GM18861 (cell line): ENCODE results near the gene FBRSL1.
"Not testable (repeated sequence)": the region's sequence is repeated elsewhere in the genome, so short reads cannot be mapped to it uniquely, and the experiment has no call there.

ENCODE experiments used
- ATAC-seq: cut with Tn5 transposase; IDR thresholded peaks from one replicate; pipeline ENCODE4 v1.9.1; 2021; ENCODE audit not compliant: unreplicated experiment

FBRSL1 gene

DNA sequence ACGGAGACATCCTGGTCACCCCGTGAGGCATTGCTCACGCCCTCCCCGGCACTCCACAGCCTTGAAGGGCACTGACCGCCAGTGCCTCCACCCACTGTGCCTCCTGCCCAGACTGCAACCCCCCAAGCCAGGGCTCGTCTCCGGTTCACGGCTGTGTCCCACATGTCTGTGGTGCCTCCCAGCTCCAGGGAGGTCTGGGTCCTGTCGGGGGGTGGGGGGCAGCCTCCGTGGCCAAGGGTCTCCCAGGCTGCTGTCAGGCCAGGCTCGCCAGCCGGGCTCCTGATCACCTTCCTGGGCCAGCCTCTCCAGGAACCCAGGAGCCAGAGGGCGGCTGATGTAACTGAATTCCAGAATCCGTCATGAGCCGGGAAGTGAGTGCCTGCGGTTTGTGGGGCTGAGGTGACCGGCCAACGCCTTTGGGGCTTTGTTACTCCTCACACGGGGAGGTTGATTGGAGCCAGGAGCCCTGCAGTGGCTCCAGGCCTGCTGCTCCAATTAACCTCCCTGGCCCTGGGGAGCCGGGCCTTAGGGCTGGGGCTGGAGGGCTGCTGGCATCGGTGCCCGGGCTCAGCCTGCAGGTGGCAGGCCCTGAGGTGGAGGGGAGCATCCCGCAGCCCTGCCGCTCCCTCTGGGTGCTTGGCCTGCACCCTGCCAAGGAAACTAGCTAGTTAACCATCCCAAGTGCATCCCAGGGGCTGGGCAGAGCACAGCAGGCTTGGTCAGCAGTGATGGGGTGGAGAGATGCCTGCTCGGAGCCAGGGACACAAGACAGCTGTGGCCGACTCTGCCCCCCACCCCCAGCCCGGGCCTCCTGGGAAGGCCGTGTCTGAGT is 36.4 kb upstream of the FBRSL1 start:
- ATAC-seq: no peak

DNA sequence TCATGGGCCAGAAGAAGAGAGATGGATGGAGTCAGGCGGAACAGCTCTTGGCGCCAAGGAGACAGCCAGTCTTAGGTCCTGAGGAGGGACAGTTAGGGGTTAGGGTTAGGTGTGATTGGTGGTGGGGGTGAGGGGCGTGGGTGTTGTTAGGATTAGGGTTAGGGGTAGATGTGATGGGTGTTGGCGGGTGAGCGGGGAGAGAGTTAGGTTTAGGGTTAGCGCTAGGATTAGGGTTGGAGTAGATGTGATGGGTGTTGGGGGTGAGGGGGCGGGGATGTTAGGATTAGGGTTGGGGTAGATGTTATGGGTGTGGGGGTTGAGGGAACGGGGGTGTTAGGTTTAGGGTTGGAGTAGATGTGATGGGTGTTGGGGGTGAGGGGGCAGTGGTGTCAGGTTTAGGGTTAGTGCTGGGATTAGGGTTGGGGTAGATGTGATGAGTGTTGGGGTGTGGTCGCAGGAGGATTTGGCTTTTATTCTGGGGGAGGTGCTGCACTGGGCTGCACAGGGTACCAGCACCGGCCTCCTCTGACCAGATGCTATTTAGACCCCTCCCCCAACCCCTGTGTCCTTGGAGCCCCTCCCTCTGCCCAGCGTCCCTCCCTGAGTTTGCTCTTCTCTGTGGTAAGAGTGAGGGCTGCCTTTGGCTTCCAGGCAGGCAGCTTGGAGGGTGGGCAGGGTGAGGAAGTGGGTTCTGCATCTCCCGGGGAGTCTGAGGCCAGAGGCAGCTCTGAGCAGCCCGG is 35.6 kb upstream of the FBRSL1 start:
- ATAC-seq: no peak

DNA sequence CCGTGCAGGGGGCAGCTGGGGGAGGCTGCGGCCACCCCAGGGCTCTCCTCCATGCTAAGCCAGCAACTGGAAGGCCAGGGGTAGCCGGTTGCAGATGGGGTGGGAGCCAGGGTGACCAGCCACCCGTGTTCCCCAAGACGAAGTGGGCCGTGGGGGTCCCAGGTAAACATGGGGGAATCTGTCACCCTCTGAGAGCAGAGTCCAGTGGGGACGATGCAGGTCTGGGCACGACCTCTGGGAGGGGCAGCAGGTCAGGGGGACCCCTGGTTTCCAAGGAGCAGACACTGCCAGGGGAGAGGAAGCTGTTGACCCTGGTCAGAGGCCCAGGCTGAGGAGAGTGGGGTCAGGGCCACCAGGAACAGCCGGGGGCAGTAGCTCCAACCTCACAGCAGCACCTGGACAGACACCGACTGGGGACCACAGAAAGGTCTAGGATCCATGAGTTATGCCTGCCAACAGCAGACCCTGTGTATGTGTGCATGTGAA is 35.0 kb upstream of the FBRSL1 start:
- ATAC-seq: no peak

DNA sequence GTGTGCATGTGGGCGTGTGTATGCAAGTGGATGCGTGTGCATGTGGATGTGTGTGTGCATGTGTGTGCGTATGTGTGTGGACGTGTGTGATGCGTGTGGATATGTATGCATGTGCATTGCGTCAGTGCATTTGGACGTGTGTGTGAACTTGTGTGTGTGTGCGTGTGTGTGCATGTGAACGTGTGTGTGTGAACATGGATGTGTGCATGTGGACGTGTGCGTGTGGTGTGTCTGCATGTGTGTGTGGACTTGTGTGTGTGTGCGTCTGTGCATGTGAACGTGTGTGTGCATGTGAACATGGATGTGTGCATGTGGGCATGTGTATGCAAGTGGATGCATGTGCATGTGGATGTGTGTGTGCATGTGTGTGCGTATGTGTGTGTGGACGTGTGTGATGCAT is 34.4 kb upstream of the FBRSL1 start:
- no peak for ATAC-seq

DNA sequence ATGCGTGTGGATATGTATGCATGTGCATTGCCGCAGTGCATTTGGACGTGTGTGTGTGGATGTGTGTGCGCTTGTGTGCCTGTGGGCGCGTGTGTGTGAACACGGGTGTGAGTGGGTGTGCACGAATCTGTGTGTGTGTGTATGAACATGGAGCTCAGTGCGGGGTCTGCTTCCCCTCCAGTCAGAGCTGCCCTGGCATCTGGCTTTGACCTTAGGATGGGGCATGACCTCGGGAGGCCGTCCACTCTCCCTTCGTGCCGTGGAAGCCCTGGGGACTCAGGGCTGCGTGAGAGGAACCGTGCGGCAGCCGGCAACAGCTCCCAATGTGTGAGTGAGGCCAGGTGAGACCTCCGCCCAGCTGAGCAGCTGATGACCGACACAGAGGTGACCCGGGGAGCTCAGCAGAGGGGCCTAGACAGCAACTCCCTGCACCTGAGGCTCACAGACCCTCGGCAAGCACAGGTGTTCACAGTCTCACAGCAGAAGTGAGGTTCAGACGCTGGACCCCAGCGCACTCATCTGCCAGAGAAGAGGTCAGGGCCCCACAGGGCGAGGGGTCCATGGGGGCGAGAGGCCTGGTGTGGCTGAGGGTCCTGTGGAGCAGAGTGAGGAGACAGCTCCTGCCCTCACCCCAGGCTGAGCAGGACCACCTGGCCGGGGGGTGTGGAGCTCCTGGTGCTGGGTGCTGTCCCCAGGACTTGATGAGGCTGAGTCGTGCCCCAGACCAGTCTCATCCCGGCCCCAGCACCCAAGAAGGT is 33.6 kb upstream of the FBRSL1 start:
- no peak for ATAC-seq

DNA sequence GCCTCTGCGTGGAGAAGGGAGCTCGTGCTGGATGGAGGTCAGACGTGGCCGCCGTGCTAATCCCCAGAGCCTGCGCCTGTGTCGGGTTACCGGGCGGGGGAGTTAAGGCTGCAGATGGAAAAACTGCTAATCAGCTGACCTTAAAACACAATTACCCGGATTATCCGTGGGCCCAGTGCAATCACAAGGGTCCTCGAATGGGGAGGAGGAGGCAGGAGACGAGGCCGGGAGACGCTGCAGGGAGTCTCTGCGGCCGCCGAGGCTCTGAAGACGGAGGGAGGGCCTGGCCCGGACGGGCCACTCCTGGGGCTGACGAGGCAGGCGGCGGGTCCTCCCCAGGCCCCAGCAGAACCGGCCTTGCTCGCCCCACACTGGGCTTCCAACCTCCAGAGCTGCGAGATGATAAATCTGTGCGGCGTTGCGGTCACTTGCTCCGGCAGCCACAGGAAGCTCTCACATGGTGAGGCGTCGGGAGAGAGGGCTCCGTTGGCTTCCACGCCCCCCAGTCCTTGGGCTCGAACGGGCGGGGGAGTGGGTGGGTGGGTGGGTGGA is 32.9 kb upstream of the FBRSL1 start:
- no peak for ATAC-seq

DNA sequence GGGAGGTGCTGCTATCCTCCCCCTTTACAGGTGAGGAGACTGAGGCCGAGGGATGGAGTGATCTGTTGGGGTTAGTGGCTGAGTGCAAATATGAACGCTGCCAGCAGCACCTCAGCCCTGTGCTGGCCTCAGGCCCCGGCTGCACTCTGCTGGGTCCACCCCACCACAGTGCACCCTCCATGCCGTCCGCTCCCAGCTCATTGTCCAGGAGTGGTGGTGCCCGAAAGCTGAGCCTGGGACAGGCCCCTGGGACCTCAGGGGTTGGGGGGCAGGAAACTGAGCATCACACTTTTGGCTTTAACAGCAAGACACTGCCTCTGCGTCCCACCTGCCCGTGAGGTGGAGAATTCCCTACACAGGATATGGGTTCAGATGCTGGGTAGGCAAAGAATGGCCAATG is 31.5 kb upstream of the FBRSL1 start:
- no peak for ATAC-seq

DNA sequence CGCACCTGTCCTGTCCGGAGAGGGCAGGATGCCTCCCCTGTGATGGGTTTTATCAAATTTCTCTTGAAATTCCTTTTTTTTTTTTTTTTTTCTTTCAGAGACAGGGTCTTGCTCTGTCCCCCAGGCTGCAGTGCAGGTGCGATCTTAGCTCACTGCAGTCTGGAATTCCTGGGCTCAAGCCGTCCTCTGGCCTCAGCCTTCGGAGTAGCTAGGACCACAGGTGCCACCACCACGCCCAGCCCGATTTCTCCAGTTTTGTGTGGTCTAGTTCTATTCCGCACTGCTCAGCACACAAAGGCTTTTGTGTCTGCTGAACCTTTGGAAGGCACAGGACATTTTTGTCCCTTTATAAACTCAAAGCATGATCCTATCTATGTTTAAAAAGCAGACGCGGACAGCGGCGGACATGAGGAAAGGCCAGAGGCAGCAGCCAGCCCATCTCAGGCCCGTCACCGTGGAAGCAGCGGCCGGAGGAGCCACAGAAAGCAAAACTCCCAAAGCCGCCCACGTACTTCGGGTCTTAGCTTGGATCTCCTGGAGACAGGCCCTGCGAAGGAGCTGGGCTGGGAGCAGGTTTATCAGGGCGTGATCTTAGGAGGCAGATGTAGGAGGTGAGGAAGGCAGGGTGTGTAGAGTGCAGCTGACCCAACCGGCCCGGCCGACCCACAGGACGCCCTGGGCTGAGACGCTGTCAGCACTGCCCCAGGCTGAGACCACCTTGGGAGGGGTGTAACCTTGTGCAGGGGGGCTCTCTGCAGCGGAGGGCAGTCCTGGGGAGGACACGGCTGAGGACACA is 30.9 kb upstream of the FBRSL1 start:
- no peak for ATAC-seq

DNA sequence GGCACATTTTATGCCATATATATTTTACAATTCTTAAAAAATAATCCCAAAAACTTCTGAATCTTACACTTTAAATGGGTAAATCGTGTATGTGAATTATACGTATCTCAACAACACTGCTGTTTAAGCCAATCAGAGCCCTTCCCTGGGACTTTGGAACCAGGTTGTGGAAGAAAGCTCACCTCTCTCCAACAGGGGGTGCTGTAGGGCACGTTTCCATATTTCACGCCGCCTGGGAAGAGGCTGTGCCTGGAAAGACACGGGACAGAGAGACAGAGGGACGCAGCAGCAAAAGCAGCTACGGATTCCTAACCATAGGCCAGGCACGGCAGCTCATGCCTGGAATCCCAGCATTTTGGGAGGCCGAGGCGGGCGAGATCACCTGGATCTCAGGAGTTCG is 29.4 kb upstream of the FBRSL1 start:
- ATAC-seq: no peak

DNA sequence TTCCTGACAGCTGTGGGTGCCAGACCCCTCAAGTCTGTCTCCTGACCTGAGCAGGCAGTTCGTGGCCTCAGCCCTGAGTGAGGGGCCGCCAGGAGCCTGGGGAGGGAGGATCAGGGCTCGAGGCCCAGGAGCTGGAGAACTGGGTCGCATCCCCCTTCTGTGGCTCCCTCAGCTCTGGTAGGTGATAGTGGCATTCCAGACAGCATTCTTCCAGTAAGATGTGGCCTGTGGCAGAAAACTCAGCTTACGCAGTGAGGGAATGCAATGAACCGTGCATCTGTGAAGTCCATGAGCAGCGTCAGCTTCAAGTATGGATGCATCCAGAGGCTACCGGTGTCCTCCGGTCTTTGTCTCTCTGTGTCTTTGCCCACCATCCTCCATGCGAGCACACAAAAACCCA is 28.4 kb upstream of the FBRSL1 start:
- ATAC-seq: no peak

DNA sequence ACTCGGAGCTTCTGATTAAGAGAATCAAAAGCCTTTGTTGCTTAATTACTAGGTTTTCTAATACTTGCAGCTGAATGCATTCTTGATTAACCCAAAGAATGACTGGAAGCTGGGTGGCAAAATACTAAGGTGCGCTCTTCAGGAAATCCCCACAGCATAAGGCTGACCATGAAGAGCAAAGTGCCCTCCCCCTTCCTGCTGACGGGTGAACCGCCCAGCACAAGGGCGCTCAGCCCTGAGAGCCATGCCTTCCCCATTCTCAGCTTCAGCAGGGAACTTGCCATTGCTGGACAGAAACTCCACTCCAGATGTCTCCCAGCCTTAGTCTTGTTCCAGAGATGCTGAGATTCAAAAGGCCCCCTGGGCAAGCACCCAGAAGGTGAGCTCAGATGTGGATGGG is 27.2 kb upstream of the FBRSL1 start:
- no peak for ATAC-seq

DNA sequence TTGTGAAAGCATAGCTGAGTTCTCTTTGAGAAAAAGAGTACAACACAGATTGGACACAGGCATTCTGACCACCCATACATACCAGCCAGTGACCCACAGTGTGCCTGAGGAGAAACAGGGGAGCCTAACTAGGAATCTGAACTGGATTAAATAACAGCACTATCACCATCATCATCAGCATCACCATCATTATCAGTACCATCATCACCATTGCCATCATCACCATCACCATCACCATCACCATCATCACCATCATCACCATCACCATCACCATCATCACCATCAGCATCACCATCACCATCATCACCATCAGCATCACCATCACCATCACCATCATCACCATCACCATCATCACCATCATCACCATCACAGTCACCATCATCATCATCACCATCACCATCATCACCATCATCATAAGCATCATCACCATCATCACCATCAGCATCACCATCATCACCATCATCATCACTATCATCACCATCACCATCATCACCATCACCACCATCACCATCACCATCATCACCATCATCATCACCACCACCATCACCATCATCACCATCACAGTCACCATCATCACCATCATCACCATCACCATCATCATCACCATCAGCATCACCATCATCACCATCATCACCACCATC is 26.5 kb upstream of the FBRSL1 start:
- not testable (repeated sequence) for ATAC-seq

DNA sequence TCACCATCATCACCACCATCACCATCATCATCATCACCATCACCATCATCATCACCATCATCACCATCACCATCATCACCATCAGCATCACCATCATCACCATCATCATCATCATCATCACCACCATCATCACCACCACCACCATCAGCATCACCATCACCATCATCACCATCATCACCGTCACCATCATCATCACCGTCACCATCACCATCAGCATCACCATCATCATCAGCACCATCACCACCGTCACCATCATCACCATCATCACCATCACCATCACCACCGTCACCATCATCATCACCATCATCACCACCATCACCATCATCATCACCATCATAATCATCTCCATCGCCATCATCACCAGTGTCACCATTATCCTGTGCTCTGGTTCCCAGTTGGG is 25.6 kb upstream of the FBRSL1 start:
- ATAC-seq: not testable (repeated sequence)

DNA sequence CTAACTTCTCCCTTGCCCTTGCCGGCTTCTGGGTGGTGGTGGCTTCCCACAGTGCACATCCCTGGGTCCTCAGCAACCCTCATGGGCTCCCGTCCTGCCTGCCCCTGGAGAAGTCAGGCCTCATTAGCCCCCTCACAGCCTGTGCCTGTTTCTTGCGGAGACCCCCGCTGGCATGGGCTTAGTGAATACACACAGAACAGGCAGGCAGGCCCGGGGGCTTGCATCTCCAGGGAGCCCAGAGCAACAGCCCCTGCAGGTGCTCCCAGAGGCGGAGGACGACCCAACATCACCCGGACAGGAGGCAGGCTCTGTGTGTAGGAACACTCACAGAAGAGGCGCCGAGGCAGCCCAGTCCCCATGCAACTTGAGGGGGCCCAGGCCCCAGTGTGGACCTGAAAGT is 25.1 kb upstream of the FBRSL1 start:
- no peak for ATAC-seq

DNA sequence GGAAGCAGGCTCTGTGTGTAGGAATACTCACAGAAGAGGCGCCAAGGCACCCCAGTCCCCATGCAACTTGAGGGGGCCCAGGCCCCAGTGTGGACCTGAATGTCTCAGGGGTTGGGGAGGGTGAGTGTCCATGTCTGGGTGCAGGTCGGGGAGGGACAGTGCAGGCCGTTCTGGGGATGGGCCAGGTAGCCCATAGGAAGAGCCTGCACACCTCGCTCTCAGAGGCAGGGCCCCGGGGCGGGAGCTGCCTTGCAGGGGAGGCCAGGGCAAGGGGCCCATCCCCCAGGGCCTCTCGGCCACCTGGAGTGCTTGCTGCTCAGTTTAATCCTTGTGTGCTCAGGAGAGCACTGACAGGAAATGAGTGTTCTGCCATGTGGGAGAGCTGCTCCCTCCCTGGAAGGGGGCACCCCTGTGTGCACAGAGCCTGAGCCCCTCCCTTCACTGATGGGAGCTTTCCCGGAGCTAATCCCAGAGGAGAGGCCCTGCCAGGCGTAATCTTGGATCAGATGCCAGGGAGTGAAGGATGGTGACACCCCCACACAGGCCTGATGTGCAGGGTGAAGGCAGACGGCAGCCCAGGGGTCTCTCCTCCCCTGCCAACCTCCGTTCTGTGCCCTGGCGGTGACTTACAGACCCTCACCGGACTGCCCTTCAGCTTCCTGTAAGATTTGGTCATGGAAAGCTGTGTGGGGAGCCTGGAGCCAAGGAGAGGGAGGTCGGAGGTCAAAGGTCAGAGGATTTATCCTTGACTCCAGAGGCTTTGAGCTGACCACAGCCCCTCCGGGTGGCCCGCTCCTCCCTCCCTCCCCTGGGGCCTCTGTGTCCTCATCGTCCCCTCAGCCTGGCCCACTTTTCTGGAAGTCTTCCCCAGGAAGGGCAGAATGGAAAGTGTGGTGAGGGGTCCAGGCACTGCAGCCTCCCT is 24.4 kb upstream of the FBRSL1 start:
- ATAC-seq: no peak

DNA sequence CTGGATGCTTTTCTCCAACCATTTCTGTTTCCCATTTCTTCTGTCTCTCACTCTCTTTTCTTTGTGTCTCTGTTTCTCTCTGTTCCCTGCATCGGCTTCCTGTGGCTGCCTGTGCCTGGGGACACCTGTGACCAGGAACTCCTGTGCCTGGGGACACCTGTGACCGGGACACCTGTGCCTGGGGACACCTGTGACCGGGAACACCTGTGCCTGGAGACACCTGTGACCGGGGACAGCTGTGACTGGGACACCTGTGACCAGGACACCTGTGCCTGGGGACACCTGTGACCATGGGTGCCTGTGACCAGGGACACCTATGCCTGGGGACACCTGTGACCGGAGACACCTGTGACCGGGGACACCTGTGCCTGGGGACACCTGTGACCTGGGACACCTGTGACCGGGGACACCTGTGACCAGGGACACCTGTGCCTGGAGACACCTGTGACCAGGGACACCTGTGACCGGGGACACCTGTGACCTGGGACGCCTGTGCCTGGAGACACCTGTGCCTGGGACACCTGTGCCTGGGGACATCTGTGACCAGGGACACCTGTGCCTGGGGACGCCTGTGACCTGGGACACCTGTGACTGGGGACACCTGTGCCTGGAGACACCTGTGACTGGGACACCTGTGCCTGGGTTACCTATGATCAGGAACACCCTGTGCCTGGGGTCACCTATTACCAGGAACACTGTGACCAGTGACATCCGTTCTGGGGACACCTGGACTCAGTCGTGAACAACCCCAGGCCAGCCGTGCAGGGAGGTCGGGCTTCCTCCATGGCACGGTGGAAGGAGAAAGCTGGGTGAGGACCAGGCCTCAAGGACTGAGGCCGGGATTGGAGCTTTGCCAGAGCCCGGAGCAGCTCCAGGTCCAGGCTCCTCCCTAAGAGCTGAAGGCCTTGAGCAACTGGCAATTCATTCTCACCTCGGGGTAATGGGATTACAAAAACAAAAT is 23.4 kb upstream of the FBRSL1 start:
- no peak for ATAC-seq

DNA sequence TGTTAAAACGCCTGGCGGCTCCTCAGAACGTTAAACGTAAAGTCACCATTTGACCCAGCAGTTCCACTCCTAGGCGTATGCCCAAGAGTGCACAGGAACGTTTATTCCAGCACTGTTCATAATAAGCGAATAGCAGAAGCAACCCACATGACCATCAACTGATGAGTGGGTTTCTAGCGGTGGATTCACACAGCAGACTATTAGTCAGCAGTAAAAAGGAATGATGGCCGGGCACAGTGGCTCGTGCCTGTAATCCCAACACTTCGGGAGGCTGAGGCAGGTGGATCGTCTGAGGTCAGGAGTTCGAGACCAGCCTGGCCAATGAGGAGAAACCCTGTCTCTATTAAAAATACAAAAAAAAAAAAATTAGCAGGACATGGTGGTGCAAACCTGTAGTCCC is 22.4 kb upstream of the FBRSL1 start:
- ATAC-seq: no peak

DNA sequence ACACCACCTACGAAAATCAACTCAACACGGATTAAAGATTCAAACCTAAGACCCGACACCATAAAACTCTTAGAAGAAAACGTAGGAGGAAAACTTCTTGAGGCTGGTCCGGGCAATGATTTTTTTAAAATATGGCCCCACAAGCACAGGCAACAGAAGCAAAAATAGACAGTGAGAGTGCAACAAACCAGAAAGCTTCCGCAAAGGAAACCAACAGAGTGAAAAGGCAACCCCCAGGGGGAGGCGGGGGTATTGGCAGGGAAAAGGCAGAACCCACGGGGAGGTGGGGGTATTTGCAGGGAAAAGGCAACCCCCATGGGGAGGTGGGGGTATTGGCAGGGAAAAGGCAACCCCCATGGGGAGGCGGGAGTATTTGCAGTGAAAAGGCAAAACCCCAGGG is 20.5 kb upstream of the FBRSL1 start:
- no peak for ATAC-seq
